RPMI7951 (cell line): ENCODE results near the gene ZIC5. TPM values are rescaled to one million over a fixed set of nuclear protein-coding genes. Genes with fewer than 3 reads are reported as not detected.

Experiments used
- DNase-seq: peaks from one replicate; pipeline ENCODE4 v3.0.0-alpha.2; 2012; ENCODE audit warnings: low read depth
- total RNA-seq: library from RNA; depleted of rRNA; stranded (reverse); fragments of >200 nt; shearing (Covaris generic); gene quantifications from 2 replicates; pipeline ENCODE4 v1.2.3, GENCODE V29; 2014; rRNA removed

ZIC5 gene
- total RNA-seq: not detected in 2 replicates

- DNase-seq: no peak
Observed at GRCh38 chr13:99971576-99972189, at the start of gene ZIC5. Gene ZIC5 (minus strand): TSS chr13:99971767. CDS start chr13:99971603, 164 bp downstream.

DNA sequence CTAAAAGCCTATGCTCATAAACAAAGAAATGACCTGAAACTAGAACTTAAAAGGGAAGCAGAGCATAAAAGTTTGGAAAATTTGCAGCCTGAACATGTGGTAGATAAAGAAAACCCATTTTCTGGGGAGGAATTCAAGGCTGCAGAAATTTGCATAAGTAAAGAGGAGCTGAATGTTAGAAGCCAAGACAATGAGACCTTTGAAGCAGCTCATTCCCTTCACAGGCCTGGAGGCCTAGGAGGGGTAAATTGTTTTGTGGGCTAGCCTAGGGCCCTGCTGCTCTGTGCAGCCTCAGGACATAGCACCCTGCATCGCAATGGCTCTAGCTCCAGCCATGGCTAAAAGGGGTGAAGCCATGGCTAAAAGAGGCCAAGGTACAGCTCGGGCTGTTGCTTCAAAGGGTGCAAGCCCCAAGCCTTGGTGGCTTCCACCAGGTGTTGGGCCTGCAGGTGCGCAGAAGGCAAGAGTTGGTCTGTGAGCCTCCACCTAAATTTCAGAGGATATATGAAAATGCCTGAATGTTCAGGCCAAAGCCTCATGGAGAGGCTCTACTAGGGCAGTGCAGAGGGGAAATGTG lies 48.3 kb upstream of the ZIC5 start:
- DNase-seq: no peak

GRCh38 chr13:100014621-100015020 lies 43.1 kb upstream of the ZIC5 start:
- no peak for DNase-seq

GRCh38 chr13:99998261-99998660 lies 26.7 kb upstream of the ZIC5 start:
- no peak for DNase-seq

- DNase-seq: no peak
Observed at GRCh38 chr13:99997702-99998214, 26.2 kb upstream of the ZIC5 start.

GRCh38 chr13:99996381-99996973 lies 24.9 kb upstream of the ZIC5 start:
- no peak for DNase-seq

- no peak for DNase-seq
Observed at GRCh38 chr13:99995589-99996380, 24.2 kb upstream of the ZIC5 start.

- DNase-seq: no peak
Observed at GRCh38 chr13:99995104-99995588, 23.6 kb upstream of the ZIC5 start.

DNA sequence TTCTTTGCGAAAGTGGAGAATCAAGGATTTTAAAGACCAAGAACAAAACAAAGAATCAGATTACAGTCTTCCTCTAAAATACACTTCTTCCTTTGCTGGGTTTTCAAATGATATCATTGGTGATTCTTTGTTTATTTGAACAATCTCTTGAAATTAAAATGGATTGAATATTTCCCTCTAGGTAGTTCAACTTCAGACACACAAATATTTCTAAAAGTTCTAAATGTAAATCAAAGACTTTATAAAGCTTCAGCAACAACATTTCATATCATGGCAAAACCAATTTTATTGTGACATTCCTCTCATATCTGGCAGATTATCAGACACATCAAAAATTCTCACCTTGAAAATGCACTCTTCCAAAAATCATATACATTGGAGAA lies 23.1 kb upstream of the ZIC5 start:
- DNase-seq: no peak

DNA sequence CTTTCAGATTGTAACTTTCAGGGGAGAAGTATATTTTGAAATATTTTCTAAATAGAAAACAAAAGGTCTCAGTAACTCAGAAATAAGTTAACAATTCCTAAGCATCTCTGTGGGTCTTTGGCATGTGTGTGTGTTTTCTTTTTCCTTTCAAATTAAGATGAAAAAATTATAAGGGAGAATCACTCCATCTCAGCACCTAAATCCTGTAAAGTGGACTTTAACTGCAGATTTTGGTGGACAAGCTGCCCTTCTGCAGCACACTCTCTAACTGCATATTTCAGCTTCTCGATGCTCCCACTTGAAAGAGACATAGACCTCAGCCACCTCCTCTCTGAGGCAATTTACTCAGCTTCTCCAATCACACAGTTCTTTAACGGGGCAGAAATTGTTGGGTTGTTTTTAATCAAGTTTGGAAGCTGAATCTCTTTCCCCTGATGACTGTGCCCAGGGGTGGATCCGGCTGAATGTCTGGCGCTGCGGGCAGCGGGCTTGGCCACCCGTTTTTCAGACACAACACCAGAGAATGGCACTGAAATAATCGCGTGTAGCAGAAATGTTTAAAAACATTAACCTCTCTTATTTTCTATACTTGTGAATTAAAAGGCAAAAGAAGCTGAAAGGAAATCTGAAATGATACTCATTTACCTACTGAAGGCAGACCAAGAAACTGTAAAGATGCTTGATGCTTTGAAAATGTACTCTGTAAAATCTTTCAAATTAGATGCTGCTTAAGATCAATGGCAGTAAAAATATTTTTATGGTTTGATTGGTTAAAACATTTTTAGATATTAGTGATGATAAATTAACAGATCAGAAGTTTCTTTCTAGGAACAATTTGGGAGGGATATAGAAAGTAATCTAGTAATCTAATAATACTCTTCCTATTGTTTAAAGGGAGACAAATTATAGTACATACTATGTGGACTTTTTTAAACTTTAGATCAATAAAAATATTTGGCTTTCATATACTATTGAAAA lies 22.4 kb upstream of the ZIC5 start:
- no peak for DNase-seq

- no peak for DNase-seq
Observed at GRCh38 chr13:99992949-99993351, 21.4 kb upstream of the ZIC5 start.

DNA sequence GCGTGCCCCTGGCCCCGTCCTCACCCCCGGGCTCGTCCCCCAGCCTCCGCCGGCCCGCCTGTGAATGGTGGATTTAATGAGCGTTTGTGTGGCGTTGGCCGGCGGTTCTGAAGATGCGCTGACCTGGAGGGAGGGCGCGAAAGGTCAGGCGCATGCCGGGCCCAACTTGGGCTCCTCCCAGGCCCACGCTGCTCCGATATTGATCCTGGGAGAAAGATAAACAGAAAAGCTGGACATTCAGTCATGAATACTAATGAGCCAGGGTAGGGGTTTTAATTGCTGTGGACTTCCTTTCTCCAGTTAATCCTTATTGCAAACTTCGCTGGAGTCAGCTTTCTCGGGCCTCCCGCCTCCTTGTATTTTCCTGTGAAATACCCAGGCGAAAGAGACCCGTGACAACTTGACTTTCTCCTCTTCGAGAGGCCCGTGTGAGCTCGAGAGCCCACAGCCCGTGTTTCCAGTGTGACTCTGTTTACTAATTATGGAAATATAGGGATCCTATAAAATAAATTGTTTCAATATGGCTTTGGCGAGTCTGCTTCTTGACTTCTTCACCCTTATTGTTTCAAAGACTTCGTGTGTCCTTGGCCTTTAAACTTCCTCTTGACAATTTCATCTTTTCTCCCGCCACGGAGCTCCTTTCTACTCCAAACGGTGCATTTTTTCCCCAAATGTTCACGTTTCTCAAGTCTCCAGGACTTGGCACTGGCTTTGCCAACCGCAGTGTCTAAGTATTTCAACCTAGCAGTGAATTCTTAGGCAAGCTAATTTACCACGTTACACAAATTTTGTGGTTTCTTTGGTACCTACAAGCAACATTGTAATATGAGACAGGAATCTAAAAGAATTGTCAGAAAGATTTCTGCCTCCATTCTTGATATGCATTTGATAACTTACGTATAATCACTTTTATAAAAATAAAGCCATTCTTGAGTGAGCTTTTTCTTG lies 20.5 kb upstream of the ZIC5 start:
- DNase-seq: no peak

- DNase-seq: no peak
Observed at GRCh38 chr13:99991013-99991827, 19.7 kb upstream of the ZIC5 start.

GRCh38 chr13:99990126-99990977 lies 18.8 kb upstream of the ZIC5 start:
- DNase-seq: no peak

DNA sequence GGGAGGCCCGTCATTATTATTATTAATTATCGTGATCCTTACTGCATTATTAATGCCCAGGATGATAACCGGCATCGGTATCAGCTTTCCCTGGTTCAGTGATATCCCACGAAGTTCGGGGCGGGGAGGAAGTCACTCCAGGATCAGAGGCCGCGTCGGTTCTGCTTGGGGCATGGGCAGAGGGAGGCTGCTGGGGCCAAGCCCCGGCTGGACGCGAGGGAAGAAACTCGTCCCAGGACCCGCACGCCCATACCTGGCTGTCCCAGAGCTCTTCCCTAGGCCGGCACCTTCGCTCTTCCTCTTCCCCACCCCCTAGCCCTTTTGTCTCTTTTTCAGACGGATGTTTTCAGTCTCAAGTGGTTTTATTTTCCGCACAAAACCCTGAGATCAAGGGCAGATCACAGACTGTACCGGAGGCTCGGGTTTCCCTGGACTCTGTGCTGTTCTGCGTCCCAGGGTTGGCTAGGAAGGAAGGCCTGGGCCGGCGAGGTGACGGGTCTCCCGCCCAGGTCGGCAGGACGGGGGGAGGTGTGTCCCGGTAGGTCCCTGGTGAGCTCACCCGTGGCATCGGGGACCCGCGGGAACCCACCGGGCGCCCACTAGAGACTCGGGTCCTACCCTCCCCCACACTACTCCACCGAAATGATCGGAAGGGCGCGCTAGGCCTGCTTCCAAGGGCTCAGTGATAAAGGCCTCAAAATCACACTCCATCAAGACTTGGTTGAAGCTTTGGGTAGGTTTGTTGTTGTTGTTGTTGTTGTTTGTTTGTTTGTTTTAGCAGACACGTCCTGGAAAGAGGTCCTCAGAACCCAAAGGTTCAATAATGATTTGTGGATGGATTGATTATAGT lies 17.9 kb upstream of the ZIC5 start:
- DNase-seq: no peak

DNA sequence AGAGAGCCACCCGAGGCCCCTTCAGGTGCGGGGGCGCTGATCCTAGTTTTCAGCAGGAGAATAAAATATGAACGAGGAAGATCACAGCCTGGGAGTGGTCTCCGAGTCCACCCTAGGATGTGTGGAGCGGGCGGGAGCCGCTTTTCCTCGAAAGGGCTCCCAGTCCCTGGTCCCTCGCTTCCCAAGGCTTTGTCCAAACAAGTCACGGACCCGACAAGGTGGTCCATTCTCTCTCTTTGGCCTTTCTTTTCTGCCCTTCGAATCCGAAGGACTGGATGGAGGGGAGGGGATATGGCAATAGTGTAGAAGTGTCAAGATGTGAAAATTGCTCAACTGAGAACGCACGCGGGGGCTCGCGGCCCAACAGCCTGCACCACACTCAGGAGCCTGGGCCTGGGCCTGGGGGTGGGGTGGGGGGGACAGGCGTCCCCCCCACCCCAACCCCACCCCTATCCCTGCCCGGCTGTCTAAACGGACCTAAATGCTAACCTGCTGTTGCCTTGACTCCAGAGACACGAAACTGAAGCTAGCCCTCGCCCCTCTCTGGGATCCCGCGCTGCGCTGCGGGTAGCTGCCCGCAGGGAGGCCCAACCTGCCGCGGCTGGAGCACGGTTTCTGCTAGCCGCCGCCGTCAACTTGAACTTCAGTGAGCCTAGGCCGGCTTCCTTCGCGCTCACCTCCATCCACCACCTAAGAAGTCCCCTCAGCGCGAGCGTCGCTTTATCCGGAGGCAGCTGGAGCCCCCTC lies 17.1 kb upstream of the ZIC5 start:
- no peak for DNase-seq
